ENCODE data around the gene YJEFN3. TPM values are rescaled to one million over a fixed set of nuclear protein-coding genes. Genes with fewer than 3 reads are reported as not detected.
A peak's percentile ranks its signal among the peaks of the same experiment; 100 is the strongest.

YJEFN3 gene
- total RNA-seq, 4 donors from 2014 or later: 1.2 to 3.3 (median 2.8) TPM

DNA sequence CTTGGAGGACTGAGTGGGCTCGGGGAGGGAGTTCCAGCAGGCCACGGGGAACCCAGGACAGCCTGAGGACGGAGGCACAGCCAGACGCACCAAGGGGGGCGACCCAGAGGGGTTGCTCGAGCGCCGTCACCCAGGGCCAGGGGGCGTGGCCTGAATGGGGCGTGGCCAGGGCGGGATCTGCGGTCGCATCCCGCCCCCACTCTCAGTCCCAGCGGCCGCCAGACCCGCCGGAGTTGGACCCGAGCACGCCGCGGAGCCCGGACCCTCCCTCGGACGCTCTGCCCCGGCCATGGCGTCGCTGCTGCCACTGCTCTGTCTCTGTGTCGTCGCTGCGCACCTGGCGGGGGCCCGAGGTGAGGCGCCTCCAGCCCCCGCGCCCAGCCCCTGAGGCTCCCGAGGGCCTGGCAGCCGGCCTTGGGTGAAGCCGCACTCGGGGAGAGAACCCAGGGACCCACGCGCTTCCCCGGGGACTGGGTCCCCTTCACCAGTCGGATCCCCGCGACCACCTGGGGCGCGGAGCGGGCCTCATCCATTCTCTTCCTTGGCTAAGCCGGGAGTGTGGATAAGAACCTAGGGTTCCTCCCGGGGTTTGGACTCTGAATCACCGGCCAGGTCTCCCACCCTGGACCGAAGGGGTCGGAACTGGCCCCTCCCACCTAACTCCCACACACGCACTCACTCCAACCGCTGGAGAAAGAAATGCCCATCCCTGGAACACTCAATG lies 9.5 kb downstream of the YJEFN3 start, which contains the start of gene CILP2:
Gene CILP2 (plus strand): TSS at position 205 of the 724 bp plus-strand sequence. CDS start 85 bp downstream, at position 290.
- Histone ChIP-seq H3K4me3 (peak within 1 kb of the TSS; percentile 40 to 51 (median 42)), H3K27ac (replicated peaks in 1 of 4) (no peak within 1 kb of the TSS), H3K4me1 (peaks cover 26 to 47% (median 41%) of the 10 kb centered on the region in 4 donors), H3K27me3 (peaks cover 13 to 64% (median 47%) of the 10 kb centered on the region in 4 donors), H3K9me3 (peaks cover 0 to 4% (median 0%) of the 10 kb centered on the region in 4 donors), H3K36me3 (peaks cover 0 to 9% (median 6%) of the 10 kb centered on the region in 4 donors)
- DNase-seq (ENCODE audit: extremely low spot score): no peak
- TF ChIP-seq EP300 (IDR thresholded peaks at IDR 0.05) (no peak), POLR2AphosphoS5 (IDR thresholded peaks at IDR 0.05) (no peak), POLR2A (IDR thresholded peaks at IDR 0.05; ENCODE audit: low read depth) (no peak)
- TF ChIP-seq, protein P1, sequence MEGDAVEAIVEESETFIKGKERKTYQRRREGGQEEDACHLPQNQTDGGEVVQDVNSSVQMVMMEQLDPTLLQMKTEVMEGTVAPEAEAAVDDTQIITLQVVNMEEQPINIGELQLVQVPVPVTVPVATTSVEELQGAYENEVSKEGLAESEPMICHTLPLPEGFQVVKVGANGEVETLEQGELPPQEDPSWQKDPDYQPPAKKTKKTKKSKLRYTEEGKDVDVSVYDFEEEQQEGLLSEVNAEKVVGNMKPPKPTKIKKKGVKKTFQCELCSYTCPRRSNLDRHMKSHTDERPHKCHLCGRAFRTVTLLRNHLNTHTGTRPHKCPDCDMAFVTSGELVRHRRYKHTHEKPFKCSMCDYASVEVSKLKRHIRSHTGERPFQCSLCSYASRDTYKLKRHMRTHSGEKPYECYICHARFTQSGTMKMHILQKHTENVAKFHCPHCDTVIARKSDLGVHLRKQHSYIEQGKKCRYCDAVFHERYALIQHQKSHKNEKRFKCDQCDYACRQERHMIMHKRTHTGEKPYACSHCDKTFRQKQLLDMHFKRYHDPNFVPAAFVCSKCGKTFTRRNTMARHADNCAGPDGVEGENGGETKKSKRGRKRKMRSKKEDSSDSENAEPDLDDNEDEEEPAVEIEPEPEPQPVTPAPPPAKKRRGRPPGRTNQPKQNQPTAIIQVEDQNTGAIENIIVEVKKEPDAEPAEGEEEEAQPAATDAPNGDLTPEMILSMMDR (IDR thresholded peaks at IDR 0.05): no peak
- WGBS: 3% methylated on average over 23 of the region's 56 CpGs
- intact Hi-C loops (cut with DNase I): no loop called here

DNA sequence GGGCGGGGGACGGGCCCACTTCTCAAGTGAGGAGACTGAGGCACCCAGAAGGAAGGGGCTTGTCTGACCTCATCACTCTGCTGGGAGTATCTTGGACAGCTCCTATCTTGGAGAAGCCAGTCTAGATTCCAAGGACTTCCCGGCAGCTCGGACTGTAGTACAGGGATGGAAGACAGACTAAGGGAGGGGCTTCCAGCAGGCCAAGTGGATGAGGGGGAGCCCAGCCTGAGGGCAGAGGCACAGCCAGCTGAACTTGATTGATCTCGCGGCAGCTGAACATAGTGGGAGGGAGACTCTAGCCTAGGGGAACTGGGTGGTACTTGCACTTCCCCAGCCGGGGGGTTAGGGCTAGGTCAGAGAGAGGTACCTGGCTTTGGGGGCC lies 10.1 kb downstream of the YJEFN3 start:
- Histone ChIP-seq H3K27ac (replicated peaks in 1 of 4) (no peak overlapping the region), H3K4me3 (peak overlapping the region in 2 of 4 donors; percentile 41 to 51), H3K27me3 (peaks cover 13 to 69% (median 51%) of the 10 kb centered on the region in 4 donors), H3K4me1 (peaks cover 26 to 47% (median 41%) of the 10 kb centered on the region in 4 donors), H3K36me3 (peaks cover 0 to 9% (median 6%) of the 10 kb centered on the region in 4 donors), H3K9me3 (peaks cover 0 to 4% (median 0%) of the 10 kb centered on the region in 4 donors)
- TF ChIP-seq POLR2A (IDR thresholded peaks at IDR 0.05; ENCODE audit: low read depth): no peak
- TF ChIP-seq EP300 (IDR thresholded peaks at IDR 0.05): no peak
- TF ChIP-seq, protein P1 (IDR thresholded peaks at IDR 0.05): no peak
- TF ChIP-seq POLR2AphosphoS5 (IDR thresholded peaks at IDR 0.05): no peak
- no peak for DNase-seq (ENCODE audit: extremely low spot score)
- intact Hi-C loops (cut with DNase I): no loop called here
- WGBS: 19% methylated on average over 7 of the region's 7 CpGs

DNA sequence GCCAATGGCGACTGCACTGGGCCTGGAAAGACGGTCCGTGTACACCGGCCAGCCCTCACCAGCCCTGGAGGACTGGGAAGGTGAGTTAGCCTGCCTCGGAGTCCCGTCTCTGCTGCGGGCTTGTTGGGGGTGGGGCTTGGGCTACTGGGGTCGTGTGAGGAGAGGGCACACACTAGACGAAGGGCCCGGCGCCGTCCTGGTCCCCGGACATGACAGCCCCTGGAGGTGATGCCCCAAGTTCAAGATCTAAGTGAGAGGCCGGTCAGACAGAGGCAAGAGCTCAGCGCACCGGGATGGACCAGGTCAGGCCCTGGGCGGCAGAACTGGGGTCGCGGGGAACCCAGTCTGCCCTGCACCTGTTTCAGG lies 11.0 kb downstream of the YJEFN3 start:
- peaks cover 13 to 78% (median 51%) of the 10 kb centered on the region in 4 donors for H3K27me3 ChIP-seq
- H3K36me3 ChIP-seq: peaks cover 0 to 9% (median 6%) of the 10 kb centered on the region in 4 donors
- no peak overlapping the region for H3K27ac ChIP-seq (replicated peaks in 1 of 4)
- WGBS: 40% methylated on average over 1 of the region's 19 CpGs
- no peak for TF ChIP-seq POLR2AphosphoS5 (IDR thresholded peaks at IDR 0.05)
- TF ChIP-seq, protein P1 (IDR thresholded peaks at IDR 0.05): no peak
- TF ChIP-seq POLR2A (IDR thresholded peaks at IDR 0.05; ENCODE audit: low read depth): no peak
- intact Hi-C loops (cut with DNase I): no loop called here
- H3K4me1 ChIP-seq: peaks cover 26 to 47% (median 41%) of the 10 kb centered on the region in 4 donors
- H3K4me3 ChIP-seq: no peak overlapping the region
- H3K9me3 ChIP-seq: peaks cover 0 to 4% (median 0%) of the 10 kb centered on the region in 4 donors
- DNase-seq (ENCODE audit: extremely low spot score): no peak

DNA sequence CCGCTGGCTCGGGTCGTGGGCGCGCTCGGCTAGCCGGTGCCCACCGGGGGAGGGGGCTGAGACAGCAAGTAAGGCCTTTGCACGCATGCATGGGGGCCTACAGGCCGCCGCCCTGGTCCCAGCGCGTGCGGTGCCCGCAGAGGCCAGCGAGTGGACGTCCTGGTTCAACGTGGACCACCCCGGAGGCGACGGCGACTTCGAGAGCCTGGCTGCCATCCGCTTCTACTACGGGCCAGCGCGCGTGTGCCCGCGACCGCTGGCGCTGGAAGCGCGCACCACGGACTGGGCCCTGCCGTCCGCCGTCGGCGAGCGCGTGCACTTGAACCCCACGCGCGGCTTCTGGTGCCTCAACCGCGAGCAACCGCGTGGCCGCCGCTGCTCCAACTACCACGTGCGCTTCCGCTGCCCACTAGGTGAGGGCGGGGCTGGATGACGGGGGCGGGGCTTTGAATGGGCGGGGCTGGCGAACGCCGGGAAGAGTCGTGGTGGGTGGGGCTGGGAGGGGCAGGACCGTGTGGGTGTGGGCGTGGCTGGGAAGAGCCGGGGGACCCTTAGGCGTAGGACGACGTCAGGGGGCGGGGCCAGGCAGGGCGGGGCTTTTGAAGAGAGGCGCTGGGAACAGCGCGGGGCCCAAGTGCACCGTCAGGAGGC lies 11.5 kb downstream of the YJEFN3 start:
- no peak overlapping the region for H3K27ac ChIP-seq (replicated peaks in 1 of 4)
- intact Hi-C loops (cut with DNase I): no loop called here
- no peak for TF ChIP-seq EP300 (IDR thresholded peaks at IDR 0.05)
- TF ChIP-seq POLR2A (IDR thresholded peaks at IDR 0.05; ENCODE audit: low read depth): no peak
- TF ChIP-seq, protein P1 (IDR thresholded peaks at IDR 0.05): no peak
- TF ChIP-seq POLR2AphosphoS5 (IDR thresholded peaks at IDR 0.05): no peak
- peaks cover 0 to 4% (median 0%) of the 10 kb centered on the region in 4 donors for H3K9me3 ChIP-seq
- H3K4me1 ChIP-seq: peaks cover 26 to 47% (median 41%) of the 10 kb centered on the region in 4 donors
- peaks cover 0 to 7% (median 6%) of the 10 kb centered on the region in 4 donors for H3K36me3 ChIP-seq
- H3K4me3 ChIP-seq: peak overlapping the region; percentile 4 to 44 (median 26)
- no peak for DNase-seq (ENCODE audit: extremely low spot score)
- peaks cover 13 to 83% (median 51%) of the 10 kb centered on the region in 4 donors for H3K27me3 ChIP-seq
- WGBS: 7% methylated on average over 40 of the region's 74 CpGs

All from esophagus muscularis mucosa (tissue), 4 donors.